OCI-LY3 (cell line): ENCODE results near the gene BRAT1.

Experiments used
- H2AFZ ChIP-seq: fragments of 200-600, 300-600 bp; shearing (Covaris generic); 2 replicates; pipeline ENCODE4 v1.6.0; 2014; ENCODE audit warnings: antibody characterized with exemption, low read depth, low read length
- H3K27ac ChIP-seq: fragments of 200-600, 300-600 bp; sonication (generic); 2 replicates; pipeline ENCODE4 v1.5.1; 2014; ENCODE audit warnings: mild to moderate bottlenecking, low read length, moderate library complexity, mixed read lengths
- H3K27me3 ChIP-seq: fragments of 200-600, 300-600 bp; sonication (generic); 2 replicates; pipeline ENCODE4 v1.6.1; 2014; ENCODE audit warnings: low read depth, low read length, mixed read lengths
- H3K36me3 ChIP-seq: fragments of 200-600, 300-600 bp; sonication (generic); replicated peaks from 2 replicates; pipeline ENCODE3; 2014; ENCODE audit warnings: low read depth, low read length, mixed read lengths
- H3K4me1 ChIP-seq: fragments of 300-600, 200-600 bp; sonication (generic); 2 replicates; pipeline ENCODE4 v1.6.1; 2014; ENCODE audit warnings: low read length, mixed read lengths
- H3K4me2 ChIP-seq: fragments of 200-600, 300-600 bp; sonication (generic); 2 replicates; pipeline ENCODE4 v1.6.1; 2014; ENCODE audit warnings: low read length, mixed read lengths
- H3K4me3 ChIP-seq: fragments of 300-600, 200-600 bp; sonication (generic); 2 replicates; pipeline ENCODE4 v1.5.1; 2014; ENCODE audit warnings: antibody characterized with exemption, mild to moderate bottlenecking, low read length, moderate library complexity
- H3K79me2 ChIP-seq: fragments of 300-600, 200-600 bp; shearing (Covaris generic); 2 replicates; pipeline ENCODE4 v1.6.1; 2014; ENCODE audit warnings: mild to moderate bottlenecking, low read length, mixed read lengths
- H3K9ac ChIP-seq: fragments of 300-600, 200-600 bp; shearing (Covaris generic); 2 replicates; pipeline ENCODE4 v1.6.0; 2014; ENCODE audit warnings: mild to moderate bottlenecking, low read length, moderate library complexity
- H3K9me3 ChIP-seq: fragments of 200-600, 300-600 bp; shearing (Covaris generic); 2 replicates; pipeline ENCODE4 v1.6.1; 2014; ENCODE audit warnings: low read length, mixed read lengths; ENCODE audit not compliant: insufficient read depth
- H4K20me1 ChIP-seq: fragments of 200-600, 300-600 bp; sonication (generic); 2 replicates; pipeline ENCODE4 v1.6.1; 2016; ENCODE audit warnings: low read length, mixed read lengths; ENCODE audit not compliant: insufficient read depth
- EZH2phosphoT487 ChIP-seq: fragments of 200-600 bp; shearing (Covaris generic); IDR thresholded peaks from 2 replicates; pipeline ENCODE4 v1.6.1; 2018; ENCODE audit warnings: antibody characterized with exemption, mixed run types, low read depth
- TF ChIP-seq, protein P1 (sequence below): fragments of 200-600, 300-600 bp; sonication (generic); IDR thresholded peaks from 2 replicates; pipeline ENCODE4 v1.5.1; 2014; ENCODE audit warnings: antibody characterized with exemption, low read length, low read depth

Gene BRAT1

DNA sequence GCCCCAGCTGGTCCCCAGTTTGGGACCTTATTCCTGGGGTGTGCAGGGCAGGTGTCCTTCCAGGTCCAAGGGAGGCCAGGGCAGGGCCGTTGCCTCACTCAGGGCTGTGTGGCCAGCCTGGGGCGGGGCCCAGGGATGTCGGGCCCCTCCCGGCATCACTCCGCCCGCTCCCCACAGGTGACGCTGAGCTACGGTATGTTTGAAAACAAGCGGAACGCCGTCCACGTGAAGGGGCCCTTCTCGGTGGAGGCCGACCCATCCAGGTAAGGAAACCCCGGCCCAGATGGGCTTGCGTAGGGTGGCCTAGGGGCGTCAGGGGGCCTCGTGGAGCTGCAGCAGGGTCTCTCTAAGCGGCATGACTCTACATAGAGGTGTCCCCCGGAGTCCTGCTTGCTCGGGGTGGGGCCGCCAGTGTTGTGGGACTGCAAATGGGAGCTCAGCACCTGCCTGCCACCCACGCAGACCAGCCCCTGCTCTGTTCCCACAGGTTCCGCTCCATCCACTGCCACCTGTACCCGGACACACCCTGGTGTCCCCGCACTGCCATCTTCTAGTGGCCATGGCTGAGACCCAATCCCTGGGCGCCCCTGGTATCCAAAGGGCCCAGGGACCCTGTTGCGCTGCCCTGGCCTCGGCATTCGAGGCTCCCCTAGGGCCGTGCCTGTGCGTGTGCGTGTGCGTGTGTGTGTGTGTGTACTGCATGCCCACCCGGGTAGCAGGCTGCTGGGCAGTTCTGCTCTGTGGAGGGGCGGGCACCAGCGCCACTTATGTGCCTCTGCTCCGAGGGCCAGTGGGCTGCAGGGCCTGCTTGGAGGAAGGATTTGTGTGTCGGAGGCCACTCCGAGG is 28.4 kb downstream of the BRAT1 start:
- Histone ChIP-seq H3K9ac (no peak overlapping the region), H4K20me1 (peaks cover 54% of the 10 kb centered on the region), H3K27me3 (no peaks in the 10 kb centered on the region), H3K4me1 (peaks cover 90% of the 10 kb centered on the region), H2AFZ (no peak overlapping the region), H3K4me2 (0 out of 2 replicates have a peak overlapping the region, but pooled peaks have one; percentile 32), H3K4me3 (no peak overlapping the region), H3K27ac (no peak overlapping the region), H3K36me3 (peaks cover 32% of the 10 kb centered on the region), H3K79me2 (peaks cover 35% of the 10 kb centered on the region), H3K9me3 (no peaks in the 10 kb centered on the region)
- no peak for TF ChIP-seq EZH2phosphoT487
- TF ChIP-seq, protein P1, sequence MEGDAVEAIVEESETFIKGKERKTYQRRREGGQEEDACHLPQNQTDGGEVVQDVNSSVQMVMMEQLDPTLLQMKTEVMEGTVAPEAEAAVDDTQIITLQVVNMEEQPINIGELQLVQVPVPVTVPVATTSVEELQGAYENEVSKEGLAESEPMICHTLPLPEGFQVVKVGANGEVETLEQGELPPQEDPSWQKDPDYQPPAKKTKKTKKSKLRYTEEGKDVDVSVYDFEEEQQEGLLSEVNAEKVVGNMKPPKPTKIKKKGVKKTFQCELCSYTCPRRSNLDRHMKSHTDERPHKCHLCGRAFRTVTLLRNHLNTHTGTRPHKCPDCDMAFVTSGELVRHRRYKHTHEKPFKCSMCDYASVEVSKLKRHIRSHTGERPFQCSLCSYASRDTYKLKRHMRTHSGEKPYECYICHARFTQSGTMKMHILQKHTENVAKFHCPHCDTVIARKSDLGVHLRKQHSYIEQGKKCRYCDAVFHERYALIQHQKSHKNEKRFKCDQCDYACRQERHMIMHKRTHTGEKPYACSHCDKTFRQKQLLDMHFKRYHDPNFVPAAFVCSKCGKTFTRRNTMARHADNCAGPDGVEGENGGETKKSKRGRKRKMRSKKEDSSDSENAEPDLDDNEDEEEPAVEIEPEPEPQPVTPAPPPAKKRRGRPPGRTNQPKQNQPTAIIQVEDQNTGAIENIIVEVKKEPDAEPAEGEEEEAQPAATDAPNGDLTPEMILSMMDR = no peak

GRCh38 chr7:2525658-2526630 is 29.4 kb downstream of the BRAT1 start:
- peaks cover 88% of the 10 kb centered on the region for H3K4me1 ChIP-seq
- H3K27ac ChIP-seq = 0 out of 2 replicates have a peak overlapping the region, but pooled peaks have one; percentile 9
- no peak for TF ChIP-seq EZH2phosphoT487
- TF ChIP-seq, protein P1 = no peak
- no peak overlapping the region for H3K4me3 ChIP-seq
- no peak overlapping the region for H2AFZ ChIP-seq
- H3K27me3 ChIP-seq = no peaks in the 10 kb centered on the region
- H3K9ac ChIP-seq = no peak overlapping the region
- peaks cover 38% of the 10 kb centered on the region for H3K36me3 ChIP-seq
- H3K9me3 ChIP-seq = no peaks in the 10 kb centered on the region
- 0 out of 2 replicates have a peak overlapping the region, but pooled peaks have one; percentile 10 for H3K4me2 ChIP-seq
- peaks cover 54% of the 10 kb centered on the region for H4K20me1 ChIP-seq
- peaks cover 45% of the 10 kb centered on the region for H3K79me2 ChIP-seq

GRCh38 chr7:2524808-2525657 is 30.3 kb downstream of the BRAT1 start:
- H3K9me3 ChIP-seq = no peaks in the 10 kb centered on the region
- H2AFZ ChIP-seq = no peak overlapping the region
- H4K20me1 ChIP-seq = peaks cover 62% of the 10 kb centered on the region
- TF ChIP-seq EZH2phosphoT487 = no peak
- TF ChIP-seq, protein P1 = no peak
- peaks cover 79% of the 10 kb centered on the region for H3K4me1 ChIP-seq
- peaks cover 38% of the 10 kb centered on the region for H3K36me3 ChIP-seq
- H3K79me2 ChIP-seq = peaks cover 54% of the 10 kb centered on the region
- H3K27ac ChIP-seq = no peak overlapping the region
- 0 out of 2 replicates have a peak overlapping the region, but pooled peaks have one; percentile 10 for H3K4me2 ChIP-seq
- no peaks in the 10 kb centered on the region for H3K27me3 ChIP-seq
- H3K4me3 ChIP-seq = no peak overlapping the region
- H3K9ac ChIP-seq = no peak overlapping the region
